ENCODE results near the gene RBMS1.

- no peak for TF ChIP-seq REST (IDR thresholded peaks at IDR 0.05; ENCODE audit: insufficient read depth in 1 of 2, low read depth in 2 of 2, low read length in 2 of 2)
- no peak for TF ChIP-seq SIN3A (IDR thresholded peaks at IDR 0.05; ENCODE audit: borderline replicate concordance, insufficient read depth, low read length)
- TF ChIP-seq TAF1 (IDR thresholded peaks at IDR 0.05; ENCODE audit: borderline replicate concordance, insufficient read depth, low read length), result no peak
- TF ChIP-seq POLR2AphosphoS5 (IDR thresholded peaks at IDR 0.05; ENCODE audit: low read depth, low read length), result no peak
These were observed 48.1 kb upstream of the RBMS1 start for GRCh38 chr2:160541745-160542144.
